ENCODE data around the gene THAP9.
"Not testable (repeated sequence)": the region's sequence is repeated elsewhere in the genome, so short reads cannot be mapped to it uniquely, and the experiment has no call there.

Gene THAP9

DNA sequence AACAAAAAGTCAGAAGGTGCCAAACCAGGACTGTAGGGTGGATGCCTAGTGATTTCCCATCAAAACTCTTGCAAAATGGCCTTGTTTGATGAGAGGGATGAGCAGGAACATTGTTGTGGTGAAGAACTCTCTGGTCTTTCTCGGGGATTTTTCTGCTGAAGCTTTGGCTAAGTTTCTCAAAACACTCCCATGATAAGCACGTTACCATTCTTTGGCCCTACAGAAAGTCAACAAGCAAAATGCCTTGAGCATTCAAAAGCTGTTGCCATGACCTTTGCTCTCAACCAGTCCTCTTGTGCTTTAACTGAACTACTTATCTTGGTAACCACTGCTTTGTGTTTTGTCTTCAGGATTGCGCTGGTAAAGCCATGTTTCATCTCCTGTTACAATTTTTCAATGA lies 6.6 kb upstream of the THAP9 start:
- no peak for FAIRE-seq

DNA sequence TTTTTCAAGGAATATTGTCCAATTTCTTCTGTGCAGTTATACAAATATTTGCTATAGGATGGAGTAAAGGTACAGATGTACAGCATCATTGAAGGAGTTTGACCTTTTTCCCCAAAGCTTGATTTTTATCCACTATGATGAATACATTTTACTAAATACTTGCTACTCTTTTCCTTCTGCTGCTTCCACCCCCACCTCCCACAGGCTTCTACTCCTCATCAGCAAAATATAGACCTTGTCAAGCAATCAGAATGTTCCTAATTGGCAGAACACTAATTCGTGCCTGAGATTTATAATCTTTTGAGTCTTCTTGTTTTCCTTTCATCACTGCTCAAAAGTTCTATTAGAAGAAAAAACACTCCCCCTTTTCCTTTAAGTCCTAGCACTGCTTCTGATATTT lies 3.8 kb upstream of the THAP9 start:
- FAIRE-seq, result no peak

DNA sequence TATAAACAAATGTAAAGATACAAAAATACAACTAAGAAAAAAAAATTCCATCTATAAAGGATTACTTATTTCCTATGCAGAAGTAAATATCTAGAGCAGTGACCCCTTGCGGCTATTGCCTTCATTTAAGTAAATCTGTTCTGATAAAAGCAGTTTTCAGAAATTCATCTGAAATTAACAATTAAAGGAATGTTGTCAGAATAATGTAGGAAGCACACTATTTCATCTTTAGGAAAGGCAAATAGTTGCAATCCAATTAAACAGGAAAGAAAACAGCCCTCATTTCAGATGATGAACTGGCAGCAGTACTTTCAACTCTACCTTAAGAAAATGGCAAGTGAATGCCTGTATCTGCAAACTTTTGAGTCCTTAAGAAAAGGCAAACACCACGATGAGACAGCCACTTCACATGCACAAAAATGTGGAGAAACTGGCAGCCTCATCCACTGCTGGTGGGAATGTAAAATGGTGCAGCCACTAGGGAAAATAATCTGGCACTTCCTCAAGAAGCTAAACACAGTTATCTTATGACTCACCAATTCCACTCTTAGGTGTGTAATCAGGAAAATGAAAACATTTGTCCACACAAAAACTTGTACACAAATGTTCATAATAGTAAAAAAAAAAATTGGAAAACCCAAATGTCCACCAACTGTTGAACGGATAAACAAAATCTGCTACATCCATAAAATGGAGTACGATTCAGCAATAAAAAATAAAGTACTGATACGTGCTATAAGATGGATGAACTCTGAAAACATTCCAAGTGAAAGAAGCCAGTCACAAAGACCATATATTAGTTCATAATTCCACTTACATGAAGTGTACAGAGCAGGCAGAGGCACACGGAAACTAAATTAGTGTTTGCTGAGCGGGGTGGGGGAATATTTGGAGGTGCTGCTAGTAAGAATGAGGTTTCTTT lies 2.0 kb upstream of the THAP9 start:
- FAIRE-seq, result peak; percentile 81

DNA sequence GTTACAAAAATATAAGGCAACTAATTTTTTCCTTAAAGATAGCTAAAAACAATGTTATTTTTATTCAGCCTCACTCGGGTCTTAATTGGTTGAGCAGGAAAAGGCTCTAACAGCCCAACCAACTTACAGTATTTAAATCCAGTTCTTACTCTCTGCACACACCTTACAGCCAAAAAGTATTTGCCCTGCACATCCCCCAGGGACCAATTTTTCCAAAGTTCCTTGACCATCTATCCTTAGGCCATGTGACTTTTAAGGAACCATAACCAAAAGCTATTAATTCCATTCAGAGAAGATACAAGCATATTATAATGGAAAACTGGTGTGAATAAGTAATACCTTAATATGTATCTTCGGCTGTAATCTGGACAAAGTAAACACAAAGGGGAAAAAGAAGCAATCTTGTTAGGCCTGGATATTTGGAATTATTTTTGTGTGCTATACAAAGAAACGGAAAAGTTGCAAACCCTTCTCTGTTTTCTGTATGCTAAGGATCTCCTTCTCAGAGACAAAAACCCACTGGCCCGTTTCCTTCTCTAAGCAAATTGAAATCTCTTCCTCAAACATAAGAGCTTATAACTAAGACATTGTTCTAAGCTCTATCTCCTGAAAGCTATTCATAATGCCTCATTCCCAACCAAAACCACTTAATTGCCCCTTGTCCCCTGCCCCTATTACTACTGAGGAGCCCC lies 1.0 kb upstream of the THAP9 start:
- no peak for FAIRE-seq

DNA sequence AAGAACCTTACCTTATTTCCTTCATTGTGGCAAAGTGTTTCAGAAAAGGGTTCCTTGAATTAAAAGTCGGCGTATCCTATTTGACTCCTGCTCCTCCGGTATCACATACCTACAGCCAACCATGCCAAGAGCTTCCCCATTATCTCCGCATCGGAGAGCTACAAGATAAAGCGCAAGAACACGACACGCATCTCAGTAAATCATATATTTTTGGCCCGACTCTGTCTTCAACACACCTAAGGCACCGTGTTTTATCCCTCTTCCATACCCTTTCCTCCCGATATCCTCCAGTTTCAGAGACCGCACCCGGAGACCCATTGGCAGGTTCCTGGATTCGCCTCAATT lies 497 bp upstream of the THAP9 start:
- FAIRE-seq, result no peak

DNA sequence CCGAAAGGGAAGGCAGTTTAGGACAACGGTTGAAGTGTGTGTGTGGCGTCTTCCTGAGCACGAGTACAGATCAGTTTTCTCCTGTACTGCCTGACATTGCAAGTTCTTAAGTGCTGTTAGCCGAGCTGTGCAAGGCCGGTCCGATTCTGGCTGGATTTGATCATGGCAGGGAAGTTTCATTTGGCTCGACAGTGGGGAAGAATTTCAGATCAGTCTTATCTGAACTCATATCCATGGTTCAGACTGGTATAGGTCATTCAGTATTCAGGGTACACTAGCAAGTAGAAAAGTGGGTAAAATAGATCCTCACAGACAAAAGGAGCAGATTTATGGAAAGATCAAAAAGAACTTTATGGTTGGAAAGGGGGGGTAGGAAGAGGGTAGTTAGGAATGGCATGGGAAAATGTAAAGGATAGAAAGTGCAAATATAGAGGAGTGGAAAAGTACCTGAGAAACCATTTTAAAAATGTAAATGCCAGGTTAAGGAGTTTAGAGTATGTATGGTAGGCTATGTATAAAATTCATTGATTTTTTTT lies 716 bp downstream of the THAP9 start:
- no peak for FAIRE-seq

DNA sequence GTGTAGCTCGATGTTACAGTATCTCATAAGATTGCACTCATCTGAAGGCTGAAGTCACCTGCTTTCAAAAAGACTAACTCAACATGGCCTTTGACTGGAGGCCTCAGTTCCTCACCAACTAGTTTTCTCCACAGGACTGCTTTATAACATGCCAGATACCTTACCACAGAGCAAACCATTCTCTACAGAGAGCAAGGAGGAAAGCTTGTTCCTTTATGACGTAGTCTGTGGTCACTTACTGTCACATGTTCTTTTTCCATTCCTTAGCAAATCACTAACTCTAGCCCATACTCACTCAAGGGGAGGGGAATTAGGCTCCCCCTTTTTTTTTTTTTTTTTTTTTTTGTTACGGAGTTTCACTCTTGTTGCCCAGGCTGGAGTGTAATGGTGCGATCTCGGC lies 3.2 kb downstream of the THAP9 start:
- no peak for FAIRE-seq

DNA sequence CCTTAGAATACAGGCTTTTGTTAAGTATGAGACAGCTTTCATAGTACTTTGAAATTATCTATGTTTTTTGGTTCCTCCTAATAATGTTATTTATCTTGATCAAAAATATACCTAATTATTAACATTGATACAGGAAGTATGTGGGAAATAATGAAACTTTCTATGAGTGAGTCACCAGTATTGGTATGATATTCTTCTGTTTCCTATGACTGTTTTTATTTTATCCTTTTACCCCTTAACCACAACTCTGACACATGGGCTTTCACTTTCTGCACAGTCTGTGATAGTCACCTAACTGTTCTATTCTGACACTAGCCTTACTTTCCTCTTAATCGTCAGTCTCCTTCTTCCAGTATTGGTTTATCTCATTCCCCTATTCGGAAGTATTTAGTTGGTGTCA lies 4.7 kb downstream of the THAP9 start:
- FAIRE-seq, result no peak

DNA sequence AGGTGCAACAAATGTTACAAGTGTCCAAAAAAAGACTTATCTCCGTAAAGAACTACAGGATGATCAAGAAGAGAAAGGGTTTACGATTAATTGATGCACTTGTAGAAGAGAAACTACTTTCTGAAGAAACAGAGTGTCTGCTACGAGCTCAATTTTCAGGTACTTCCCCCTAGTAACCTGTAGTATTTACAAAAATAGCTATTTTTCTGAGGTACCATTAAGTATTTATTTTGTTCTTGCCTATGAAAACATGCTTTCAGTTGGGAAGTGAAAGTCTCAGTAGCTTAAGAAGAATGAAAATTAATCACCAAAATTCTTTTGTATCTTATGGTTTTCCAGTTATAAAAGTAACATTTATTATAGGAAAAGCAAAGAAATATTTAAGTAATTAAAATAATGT lies 5.9 kb downstream of the THAP9 start:
- no peak for FAIRE-seq

DNA sequence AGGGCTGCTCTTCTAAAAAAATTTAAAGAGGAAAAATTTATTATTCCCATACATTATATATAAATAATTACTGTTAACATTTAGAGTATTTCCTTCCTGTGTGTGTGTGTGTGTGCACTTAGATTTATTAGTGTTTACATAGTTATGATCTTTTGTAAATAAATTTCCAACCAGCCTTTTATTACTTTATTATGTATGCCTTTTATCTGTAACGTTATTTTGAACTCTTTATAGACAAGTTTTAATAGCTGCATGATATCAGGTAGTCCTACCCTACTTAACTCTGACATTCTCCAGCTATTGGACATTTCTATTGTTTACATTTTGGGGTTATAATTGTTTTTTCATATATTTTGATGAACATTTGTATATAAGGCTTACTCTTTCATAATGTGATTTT lies 8.8 kb downstream of the THAP9 start:
- FAIRE-seq, result no peak

DNA sequence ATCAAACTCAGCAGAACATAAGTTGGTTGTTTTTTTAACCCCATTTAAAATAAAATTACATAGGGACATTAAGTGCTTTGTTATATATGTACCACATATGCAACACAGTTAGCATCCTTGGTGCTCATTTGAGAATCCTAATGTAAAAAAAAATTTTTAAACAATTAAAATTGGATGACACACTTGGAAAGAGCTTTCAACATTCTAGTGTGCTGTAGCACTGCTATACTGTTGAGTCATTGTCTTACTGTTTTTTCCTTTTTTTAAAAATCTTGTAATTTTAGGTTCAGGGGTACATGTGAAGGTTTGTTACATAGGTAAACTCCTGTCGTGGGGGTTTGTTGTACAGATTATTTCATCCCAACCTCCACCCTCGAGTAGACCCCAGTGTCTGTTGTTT lies 12.8 kb downstream of the THAP9 start:
- FAIRE-seq, result no peak

DNA sequence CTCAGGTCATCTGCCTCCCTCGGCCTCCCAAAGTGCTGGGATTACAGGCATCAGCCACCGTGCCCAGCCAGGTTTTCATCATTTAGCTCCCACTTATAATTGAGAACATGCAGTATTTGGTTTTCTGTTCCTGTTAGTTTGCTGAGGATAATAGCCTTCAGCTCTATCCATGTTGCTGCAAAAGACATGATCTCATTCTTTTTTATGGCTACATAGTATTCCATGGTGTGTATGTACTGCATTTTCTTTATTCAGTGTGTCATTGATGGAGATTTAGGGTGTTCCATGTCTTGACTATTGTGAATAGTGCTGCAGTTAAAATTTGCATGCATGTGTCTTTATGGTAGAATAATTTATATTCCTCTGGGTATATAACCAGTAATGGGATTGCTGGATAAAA lies 13.4 kb downstream of the THAP9 start:
- not testable (repeated sequence) for FAIRE-seq

DNA sequence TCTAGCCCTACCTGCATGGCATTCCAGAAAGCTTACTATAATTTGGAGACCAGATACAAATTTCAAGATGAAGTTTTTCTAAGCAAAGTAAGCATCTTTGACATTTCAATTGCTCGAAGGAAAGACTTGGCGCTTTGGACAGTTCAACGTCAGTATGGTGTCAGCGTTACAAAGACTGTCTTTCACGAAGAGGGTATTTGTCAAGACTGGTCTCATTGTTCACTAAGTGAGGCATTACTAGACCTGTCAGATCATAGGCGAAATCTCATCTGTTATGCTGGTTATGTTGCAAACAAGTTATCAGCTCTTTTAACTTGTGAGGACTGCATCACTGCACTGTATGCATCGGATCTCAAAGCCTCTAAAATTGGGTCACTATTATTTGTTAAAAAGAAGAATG lies 17.6 kb downstream of the THAP9 start:
- FAIRE-seq, result no peak

DNA sequence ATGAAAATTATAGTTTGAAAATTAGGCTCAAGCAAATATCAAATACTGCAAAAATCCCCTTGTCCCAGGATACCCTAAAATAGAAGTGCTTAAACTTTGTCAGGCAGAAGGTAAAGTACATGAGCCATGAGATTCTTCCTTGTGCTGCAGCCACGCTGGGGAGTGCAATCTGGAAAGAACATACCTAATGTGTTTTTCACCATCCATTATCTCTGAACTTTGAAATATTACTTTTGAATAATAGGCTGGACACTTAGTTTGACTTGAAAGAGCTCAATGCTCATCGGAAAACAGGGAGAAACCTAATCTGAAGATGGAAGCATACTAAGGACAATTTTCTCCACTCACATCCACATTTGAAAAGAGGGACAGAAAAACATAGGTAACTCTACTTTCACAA lies 18.9 kb downstream of the THAP9 start:
- FAIRE-seq, result no peak

DNA sequence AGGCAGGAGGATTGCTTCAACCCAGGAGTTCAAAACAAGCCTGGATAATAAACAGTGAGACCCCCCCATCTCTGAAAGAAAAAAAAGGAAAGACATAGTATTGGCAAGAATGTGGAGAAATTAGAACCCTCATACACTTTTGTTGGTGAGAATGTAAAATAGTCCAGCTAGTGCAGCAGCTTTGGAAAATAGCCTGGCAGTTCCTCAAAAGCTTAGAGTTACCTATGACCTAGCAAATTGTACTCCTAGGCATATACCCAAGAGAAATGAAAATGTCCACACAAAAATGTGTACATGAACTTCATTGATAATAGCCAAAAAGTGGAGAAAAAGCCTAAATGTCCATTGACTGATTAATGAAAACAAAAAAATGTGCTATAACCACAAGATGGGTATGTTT lies 21.3 kb downstream of the THAP9 start:
- no peak for FAIRE-seq

DNA sequence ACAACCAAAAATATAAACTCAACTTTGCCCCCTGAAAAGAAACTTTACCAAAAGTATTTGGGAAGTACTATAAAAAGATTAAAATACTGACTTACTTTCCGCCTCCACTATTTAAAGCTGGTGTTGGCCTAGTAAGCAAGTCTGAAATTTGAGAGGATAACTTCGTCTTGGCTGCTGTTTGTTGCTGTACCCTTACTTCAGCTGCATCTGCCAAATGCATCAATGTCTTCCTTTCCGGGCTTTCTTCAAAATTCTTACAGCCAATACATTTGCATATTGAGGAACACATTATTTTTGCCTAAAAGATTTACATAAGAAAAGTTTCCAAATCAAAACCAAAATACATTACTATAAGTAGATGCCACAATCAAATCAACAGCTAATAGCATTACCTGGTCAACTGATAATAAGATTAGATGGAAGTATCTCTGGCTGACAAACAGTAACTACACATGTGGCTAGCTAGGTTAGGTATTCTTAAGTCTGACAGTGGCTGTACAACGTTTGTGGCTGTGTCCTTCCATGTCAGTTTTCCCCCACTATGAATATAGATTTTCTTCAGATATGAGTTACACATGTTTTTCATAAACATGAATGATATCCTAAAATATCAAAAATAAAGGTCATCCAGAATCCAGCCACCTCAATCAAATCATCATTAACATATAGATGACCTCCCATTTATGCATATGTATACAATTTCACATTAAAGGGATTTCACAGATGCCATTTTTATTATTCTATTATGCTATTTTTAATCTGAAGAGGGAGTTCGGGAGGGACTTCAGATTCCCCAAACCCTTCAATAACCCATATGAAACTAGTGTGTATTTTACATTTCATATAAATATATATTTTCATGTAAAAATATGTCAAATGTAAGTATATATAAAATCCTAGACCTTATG lies 30.6 kb downstream of the THAP9 start:
- FAIRE-seq, result no peak

DNA sequence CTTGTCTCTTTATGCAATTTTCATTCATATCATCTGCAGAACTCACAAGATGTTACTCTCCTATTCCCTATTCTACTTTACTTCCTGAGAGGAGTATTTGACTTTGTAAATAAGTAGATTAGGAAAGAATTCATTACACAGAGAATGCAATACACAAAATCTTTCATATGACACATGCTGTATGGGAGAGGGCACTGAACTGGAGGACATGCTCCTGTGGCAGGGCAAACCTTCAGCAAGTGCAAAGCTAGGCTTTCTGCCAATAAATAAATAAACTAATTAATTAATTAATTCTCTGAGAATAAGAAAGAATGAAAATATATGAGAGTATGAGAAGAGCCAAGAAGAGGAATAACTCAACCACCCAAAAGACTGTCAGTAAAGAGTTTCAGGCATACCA lies 33.9 kb downstream of the THAP9 start:
- no peak for FAIRE-seq

DNA sequence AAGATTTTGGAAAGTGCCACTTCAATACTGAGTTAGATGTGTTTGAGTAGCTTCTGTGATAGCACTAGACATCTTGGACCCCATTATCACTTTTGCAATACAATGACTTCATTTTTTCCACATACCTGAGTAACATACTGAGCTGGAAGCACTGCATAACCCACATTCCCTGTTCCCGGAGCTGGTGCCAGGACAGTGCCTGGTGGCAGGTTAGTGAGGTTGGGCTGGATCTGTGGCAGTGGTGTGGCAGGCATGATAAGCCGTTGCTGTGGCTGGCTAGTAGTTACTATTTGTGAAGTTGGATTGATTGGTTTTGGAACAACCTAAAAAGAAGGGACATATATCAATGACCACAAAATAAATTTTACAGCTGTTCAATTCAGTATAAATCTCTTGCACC lies 38.9 kb downstream of the THAP9 start:
- FAIRE-seq, result no peak

DNA sequence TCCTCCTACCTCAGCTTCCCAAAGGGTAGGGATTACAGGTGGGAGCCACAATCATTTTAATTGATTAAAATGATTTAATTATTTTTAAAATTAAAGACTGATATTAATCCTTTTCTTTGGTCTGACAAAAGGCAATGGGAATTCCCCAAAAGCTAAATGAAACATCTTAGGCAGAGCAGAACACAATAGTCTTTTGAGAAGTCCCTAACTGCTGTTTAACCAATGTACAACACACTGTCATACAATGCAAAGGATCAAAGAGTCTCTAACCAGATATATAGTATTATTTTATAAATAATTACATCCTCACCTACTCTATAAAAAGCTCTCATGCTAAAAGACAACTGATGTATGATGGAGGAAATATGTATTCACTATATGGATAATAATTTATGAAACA lies 47.0 kb downstream of the THAP9 start:
- no peak for FAIRE-seq

DNA sequence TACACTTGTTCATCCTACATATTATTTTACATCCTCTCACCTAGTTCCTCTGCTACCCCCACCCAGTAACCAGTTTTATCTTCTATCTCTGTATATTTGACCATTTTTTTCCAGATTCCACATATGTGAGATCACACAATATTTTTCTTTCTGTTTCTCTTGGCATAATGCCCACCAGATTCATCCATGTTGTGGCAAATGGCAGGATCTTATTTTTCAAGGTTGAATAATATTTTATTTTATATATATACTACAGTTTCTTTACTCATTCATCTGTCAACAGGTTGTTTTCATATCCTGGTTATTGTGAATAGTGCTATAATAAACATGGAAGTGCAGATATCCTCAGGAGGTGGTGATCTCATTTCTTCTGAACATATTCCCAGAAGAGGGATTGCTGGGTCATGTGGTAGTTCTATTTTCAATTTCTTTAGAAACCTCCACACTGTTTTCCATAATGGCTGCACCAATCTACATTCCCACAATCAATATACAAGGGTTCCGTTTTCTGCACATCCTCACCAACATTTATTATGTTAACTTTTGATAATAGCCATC lies 48.2 kb downstream of the THAP9 start:
- no peak for FAIRE-seq

DNA sequence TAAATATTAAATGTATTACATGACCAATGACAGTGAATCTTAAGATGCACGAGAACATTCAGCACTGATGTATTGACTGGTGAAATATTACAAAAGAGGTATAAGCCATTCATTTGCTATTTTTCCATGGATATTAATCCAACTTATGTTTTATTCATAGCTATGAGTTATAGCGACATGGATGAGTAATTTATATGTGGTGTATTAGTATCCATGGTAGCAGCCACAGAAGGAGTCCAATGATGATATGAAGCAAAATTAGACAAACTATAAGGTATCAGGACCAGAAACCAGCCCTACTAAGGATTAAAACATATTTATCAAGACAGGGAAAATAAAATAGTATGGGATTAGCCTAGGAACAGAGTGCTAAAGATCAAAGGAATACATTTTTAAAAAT lies 50.7 kb downstream of the THAP9 start:
- no peak for FAIRE-seq

DNA sequence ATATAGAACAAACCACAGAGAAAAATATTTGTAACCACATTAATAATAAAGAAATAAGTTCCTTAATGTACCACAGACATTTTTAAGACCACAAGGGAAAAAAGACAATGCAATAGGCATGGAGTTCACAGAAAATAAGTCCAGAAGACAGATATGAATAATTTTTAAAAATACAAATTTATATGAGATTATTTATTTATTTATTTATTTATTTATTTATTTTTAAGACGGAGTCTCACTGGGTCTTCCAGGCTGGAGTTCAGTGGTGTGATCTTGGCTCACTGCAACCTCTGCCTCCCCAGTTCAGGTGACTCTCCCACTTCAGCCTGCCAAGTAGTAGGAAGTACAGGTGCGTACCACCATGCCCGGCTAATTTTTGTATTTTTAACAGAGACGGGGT lies 53.7 kb downstream of the THAP9 start:
- FAIRE-seq, result peak; percentile 18

DNA sequence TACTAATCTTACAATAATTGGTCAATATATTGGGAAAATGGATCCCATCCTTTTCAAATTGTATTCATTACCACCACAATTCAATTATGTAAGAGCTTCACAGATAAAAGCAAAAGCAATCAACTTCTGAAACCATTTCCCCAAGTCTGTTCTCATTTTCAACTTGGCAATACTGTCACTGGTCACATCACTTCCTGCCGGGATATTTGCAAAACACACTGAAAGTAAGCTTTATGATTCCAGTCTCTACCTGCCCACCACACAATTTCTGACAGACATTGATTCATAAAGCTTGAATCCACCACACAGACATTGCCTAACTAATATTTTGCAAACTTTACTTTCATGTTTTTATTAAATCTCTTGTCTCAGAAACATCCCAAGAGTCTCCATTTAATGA lies 56.5 kb downstream of the THAP9 start:
- no peak for FAIRE-seq

Data from endometrium (tissue), 2 donors.